HG03521 (cell line): ENCODE data around the gene ZNF778.

Experiments used
- ATAC-seq: cut with Tn5 transposase; IDR thresholded peaks from one replicate; pipeline ENCODE4 v1.9.1; 2021; ENCODE audit warnings: mild to moderate bottlenecking, moderate library complexity; ENCODE audit not compliant: unreplicated experiment

ZNF778 gene

DNA sequence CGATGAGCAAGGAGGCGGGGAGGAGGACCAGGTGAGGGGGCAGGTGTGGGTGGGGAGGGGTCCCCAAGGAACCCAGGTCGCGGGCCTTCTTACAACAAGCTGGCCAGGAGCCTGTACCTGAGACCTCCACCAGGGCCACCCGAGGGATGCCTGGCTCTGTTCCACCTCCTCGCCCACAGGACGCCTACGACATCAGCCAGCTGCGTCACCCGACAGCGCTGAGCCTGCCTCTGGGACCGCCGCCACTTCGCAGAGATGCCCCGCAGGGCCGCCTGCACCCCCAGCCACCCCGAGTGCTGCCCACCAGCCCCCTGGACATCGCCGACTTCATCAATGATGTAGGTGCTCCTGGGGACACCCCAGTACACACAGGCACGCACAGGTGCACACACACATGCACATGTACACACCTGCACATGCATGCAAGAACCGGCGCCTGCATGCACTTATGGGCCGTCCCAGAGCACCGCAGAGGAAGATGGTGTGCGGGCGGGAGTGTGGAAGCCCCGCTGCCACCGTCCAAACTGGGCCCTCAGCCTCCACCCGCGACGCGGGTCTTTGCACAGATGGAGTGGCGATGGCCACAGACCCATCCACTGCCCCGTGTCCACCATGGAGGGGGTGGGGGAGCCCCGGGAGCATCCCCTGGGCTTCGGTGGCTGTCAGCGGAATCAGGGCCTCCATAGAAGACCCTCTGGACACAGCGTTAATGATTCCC lies 23.8 kb upstream of the ZNF778 start:
- no peak for ATAC-seq

DNA sequence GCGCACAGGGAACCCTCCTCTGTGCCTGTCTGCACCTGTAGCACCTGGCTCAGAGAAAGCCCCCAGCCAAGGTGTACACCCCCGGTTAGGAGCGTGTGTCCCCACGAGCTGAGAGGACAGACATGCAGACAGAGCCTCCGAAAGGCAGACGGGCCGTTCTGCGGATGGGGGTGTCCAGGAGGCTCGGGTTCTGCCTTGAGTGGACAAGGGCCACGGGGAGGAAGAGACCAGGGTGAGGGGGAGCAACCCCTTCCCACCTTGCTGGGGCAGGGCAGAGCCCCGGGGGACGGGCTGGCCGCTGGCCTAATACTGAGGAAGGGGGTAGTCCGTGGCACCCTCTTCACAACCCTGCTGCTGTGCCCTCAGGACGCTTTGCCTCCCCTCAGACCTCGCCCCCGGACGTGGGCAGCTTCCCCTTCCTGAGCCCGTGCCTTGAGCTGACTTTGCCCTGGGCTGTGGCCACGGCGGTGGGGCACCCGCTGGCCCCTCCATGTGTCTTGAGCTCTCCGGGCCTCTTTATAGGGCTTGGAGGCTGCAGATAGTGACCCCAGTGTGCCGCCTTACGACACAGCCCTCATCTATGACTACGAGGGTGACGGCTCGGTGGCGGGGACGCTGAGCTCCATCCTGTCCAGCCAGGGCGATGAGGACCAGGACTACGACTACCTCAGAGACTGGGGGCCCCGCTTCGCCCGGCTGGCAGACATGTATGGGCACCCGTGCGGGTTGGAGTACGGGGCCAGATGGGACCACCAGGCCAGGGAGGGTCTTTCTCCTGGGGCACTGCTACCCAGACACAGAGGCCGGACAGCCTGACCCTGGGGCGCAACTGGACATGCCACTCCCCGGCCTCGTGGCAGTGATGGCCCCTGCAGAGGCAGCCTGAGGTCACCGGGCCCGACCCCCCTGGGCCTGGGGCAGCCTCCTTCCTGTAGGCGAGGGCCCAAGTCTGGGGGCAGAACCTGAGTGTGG lies 22.9 kb upstream of the ZNF778 start:
- ATAC-seq: no peak

DNA sequence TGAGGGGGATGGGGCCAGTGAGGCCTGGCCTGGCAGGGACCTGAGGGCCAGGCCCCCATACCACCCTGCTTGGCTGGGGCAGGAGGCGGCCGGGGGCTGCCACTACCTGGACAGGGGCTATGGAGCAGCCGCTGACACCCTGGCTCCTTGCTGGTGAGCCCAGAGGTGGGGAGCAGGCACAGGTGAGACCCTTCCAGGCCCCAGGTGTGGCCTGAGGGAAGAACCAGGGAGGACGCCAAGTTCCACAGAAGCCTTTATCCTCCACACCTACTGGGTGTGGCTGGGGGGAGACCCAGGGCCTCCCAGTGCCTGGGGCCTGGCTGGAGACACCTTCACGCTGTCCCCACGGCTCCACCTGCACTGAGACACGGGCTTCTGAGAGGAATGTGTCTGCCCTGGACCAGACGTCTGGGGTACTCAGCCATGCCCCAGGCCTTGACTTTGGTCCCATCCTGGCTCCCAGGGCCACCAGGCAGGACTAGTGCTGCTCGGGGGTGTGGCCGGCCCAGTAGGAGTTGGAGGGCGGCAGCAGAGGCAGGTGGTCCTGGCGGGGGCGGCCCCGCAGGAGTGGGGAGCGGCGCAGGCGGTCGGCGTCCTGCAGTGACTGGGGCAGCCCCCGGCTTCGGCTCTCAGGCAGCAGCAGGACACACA lies 21.9 kb upstream of the ZNF778 start:
- no peak for ATAC-seq

DNA sequence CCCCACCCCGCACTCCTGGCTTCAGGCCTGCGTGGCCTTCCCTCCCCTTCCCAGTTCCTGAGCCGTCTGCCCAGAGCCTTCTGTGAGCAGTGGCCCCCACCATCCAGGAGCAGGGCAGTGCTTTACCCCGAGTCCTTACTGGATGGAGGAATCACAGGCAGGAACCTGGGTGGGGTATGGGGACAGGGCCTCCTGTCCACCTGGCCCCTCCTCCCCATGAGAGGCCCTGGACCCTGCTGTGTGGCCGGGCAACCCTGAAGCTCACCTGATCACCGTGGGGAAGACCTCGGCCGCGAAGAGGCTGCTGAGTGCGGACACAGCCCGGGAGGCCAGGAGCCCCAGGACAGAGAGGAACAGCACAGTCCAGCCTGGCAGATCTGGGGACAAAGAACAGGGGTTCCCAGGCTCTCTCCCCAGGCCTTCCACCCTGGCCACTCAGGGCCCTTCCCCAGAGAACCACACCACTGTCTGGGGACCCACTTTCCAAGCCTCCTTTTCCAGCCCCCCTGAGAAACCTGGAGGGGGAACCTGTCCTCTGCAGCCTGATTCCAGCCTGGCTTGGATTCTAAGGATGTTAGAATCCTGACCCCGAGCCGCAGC lies 20.4 kb upstream of the ZNF778 start:
- no peak for ATAC-seq

DNA sequence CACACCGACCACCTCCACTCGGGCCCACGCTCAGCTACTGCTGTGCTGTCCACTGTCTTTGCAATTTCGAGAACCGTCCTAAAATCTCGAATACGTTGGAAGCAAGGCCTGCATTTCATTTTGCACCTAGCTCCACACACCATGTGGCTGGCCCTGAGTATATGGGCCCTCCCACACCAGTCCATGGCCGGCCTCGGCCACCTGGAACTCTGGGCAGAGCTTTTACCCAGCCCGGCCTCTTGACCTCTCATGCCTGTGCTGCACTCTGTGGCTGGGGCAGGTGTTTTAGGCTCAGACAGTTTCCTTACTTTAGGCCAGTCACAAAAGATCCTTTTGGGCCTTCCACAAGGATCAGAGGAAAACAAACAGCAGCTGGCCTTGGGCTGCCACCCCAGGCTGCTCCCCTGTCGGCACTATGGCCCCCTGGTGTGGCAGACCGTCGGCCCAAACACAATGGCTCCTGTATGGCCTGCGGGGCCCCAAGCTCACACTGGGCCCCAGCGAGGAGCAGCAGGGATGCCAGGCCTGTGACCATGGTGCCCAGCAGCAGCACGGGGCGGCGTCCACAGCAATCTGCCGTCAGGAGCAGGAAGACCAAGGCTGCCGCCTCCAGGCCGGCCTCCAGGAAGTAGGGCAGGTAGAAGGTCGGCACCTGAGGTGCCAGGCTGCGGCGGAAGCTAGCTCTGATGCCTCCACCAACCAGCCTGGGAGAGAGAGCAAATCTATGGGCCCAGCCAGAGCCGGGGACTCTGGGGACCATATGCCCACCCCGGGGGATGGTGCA lies 19.7 kb upstream of the ZNF778 start:
- ATAC-seq: no peak

DNA sequence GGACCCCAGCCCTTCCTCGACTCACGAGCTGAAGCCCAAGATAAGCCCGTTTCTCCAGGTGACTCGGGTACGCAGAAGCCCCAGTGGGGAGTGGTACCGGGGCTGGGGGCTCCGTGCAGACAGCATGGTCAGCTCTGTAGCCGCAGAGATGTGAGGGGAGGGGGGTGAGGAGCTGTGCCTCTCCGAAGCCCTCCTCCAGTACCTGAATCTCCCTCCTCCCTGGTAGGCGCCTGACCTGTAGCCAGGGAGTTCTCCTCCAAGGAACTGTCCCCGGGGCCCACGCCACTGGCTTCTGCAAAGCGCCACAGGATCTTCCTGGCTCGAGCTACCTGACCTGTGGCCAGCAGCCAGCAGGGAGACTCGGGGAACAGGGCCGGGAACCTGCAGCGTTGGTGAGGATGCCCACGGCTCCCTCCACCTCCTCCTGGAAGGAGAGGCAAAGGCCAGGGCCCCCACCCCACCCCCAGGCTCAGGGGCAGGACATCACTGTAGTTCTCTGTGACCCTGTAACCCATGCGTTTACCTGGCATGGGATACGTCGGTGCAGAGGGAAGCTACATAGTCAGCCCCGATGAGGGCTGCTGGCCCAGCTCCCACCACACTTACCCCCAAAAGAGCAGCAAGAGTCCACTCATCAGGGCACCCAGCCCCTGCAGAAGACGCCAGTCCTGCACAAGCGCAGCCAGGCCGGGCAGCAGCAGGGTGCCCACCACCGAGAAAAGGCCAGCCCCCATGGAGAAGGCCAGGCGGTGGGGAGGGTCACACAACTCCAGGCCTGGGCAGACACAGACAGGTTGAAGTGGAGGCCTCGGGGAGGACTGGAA lies 18.9 kb upstream of the ZNF778 start:
- no peak for ATAC-seq

DNA sequence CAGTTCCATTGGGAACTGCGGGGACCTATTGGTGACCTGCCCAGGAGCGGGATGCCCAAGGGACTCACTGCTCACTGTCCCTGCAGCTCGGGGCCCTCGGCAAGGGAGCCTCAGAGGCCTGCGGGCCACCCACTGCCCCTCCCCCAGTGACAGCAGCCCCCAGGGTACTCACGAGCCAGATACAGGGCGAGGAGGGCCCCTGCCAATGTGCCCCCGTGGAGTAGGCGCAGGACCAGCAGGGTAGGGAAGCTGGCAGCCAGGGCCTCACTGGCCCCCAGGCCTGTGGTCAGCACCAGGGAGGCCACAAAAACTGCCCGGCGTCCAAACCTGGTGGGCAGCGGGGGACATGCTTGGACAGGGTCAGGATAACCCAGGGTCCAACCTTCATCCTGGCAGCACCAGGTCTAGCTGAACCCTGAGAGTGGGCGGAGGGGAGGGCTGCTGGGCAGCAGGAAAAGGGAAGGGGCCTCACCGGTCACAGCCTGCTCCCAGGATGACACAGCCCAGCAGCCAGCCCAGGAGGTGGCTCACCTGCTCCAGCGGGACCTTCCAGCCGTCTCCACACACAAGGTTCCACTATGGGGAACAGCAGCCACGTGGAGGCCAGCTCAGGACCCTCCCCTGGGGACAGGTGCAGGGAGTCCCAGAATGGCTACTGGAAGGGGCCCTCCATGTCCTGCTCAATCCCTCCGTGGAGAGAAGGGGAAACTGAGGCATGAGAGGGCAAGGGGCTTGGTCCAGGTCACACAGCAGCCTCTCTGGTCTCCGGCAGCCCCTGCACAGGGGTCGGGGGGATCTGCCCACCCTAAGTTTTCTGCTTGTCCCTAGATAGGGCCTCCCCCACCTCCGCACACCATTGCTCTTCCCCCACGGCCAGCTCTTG lies 18.0 kb upstream of the ZNF778 start:
- no peak for ATAC-seq

DNA sequence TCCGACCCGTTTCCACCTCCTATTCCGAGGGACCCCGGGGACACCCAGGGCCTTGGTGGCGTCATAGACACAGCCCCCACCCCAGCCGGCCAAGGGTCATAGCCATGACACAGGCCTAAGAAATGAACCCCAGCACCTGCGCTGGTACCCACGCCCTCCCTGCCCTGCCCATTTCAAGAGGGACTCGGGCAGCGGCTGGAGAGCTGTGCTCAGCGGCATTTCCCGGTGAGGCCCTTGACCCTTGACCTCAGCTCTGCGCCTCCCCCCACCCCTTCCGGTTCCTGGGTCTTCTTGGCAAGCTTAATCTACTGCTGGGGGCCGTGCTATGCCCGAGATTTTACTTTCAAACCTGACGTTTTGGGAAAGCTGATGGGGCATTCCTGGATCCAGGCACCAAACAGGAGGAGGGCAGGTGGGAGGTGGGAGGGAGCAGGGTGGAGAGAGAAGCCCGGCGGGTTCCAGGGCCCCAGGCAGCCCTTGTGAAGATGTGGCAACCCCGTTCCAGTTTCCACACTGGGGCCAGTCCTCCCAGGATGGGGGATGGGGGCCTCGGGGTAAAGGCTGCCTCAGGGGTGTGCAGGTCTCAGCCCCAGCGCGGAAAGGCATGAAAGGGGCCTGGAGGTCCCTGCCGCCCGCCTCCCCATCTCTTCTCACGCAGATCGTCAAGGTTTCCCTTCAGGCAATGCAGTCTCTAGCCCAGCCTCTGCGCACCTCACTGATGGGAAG lies 17.2 kb upstream of the ZNF778 start, which contains the start of gene SLC22A31:
TSS of gene SLC22A31 (minus strand) at position 414 of the 726 bp plus-strand sequence. CDS start at position 378, 36 bp downstream.
- ATAC-seq: no peak

DNA sequence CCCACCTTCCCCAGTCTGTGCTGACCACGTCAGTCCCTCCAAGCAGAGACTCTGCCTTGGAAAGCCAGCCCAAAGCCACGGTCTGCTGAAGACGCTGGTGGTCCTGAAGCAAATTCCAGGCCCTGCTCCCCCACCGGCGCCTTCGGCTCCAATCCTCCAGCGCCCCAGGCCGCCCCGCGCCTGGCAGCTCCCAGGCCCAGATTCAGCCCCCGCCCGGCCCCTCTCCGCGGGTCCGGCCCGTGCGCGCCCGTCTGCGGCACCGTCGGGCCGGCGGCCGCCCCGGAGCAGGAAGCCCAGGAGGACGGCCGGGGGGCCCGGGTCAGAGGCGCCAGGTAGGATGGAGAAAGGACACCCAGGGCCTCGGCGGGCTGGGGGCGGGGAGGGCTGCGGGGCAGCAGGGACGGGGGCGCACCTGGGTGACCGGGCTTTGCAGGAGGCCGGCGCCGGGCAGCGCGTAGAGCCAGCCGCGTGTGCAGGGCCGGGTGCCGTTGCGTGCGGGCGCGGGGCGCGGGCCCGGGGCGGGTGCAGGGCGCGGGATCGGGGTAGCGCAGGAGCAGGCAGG lies 16.6 kb upstream of the ZNF778 start:
- ATAC-seq: no peak

DNA sequence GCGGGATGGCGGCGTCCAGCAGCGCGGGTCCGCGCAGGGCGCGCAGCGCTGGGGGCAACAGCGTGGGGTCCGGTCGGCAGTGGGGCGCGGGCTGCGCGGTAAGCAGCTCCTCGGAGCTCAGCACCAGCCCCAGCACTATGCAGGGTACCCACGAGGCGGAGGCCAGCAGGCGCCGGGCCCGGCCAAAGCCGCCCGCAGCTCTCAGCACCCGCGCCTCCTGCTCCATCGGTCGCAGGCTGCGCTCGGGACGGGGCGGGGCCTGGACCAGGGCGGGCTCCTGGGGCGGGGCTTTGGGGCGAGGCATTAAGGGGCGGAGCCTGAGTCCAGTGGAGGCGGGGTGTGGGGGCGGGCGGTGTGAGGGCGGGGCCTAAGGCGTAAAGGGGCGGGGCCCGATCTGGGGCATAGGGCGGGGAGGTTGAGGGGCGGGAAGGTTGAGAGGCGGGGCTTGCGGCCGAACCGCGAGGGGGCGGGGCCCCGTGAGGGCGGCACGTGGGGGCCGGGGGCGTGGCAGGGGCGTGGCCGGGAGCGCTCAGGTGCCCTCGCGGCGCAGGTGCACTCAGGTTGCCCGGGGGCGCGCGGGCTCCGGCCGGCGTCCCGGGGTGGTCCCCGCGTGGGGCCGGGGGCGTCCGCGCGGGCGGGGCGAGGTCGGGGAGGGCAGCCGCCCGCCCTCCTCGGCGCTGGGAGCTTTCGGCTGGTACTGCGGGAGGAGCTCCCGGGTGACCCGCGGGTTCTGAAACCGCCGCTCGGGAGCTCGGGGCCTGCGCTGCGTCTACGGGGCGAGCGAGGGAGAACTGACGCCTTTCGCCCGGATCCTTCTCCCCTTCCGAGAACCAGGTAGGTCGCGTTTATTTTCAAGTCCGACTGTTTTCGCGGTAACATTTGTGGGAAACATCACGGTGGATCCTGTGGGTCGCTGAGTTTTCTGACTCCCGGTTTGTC lies 15.8 kb upstream of the ZNF778 start:
- no peak for ATAC-seq

DNA sequence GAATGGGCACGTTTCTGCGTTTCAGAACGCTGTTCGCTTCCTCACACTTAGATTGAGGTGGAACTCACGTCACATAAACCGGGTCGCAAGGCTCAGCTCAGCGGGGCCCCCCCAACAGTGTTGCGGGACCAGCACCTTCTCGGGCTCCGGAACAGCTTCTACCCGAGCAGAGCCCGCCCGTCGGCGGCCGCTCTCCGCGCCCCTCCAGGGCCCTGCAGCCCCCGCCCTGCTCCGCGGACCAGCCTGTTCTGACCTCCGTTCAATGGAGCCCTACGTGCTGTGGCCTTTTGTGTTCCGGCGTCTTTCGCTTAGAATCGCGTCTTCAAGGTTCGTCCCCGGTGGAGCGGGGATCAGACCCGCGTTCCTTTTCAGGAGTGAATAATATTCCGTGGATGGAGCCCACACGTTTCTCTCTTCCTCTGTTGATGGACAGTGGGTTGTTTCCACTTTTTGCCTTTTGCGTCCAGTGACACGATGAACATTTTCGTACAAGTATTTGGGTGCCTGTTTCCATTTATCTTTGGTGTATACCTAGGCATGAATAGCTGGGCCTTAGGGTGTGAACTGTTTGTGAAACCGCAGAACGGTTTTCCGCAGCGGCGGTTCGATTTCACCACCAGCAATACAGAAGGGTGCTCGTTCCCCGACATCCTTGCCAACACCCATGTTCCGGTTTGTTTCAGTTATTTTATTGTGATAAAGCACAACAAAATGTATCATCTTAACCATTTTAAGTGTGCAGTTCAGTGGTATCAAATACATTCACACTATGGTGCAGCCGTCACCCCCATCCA lies 14.9 kb upstream of the ZNF778 start:
- ATAC-seq: no peak

DNA sequence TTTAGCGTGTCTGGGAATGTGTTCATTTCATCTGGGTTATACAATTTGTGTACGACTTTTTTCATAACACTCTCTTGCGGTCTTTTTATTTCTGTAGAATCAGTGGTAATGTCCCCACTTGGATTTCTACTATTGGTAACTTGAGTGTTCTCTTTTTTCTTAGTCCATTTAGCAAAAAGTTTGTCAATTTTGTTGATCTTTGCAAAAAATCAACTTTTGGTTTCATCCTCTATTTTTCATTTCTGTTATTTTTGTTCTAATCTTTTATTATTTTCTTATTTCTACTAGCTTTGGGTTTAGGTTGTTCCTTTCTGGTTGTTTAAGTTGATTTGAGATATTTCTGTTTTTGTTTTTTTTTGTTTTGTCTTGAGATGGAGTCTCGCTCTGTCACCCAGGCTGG lies 9.5 kb upstream of the ZNF778 start:
- ATAC-seq: no peak

DNA sequence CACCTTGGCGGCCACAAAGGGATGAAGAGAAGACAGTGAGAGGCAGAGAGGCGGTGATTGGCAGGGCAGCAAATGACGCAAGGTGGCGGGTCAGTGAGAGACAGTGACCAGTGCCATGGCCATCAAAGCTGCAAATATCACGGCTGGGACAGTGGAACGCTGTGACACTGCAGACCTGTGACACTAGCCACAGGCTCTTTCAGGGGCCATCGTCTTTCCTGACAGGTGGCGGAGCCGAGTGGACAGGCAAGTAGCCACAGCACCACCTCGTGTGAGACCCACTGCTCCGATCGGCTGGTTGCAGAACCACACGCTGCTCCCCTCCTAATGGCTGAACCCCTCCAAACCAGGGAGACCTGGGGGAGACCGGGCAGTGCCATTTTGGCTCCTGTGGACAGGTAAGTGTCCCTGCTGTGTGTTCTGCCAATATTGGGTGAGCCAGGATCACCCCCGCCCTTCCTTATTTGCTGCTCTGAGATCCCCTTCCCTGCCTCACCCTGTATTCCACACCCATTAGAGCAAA lies 7.9 kb upstream of the ZNF778 start:
- no peak for ATAC-seq

DNA sequence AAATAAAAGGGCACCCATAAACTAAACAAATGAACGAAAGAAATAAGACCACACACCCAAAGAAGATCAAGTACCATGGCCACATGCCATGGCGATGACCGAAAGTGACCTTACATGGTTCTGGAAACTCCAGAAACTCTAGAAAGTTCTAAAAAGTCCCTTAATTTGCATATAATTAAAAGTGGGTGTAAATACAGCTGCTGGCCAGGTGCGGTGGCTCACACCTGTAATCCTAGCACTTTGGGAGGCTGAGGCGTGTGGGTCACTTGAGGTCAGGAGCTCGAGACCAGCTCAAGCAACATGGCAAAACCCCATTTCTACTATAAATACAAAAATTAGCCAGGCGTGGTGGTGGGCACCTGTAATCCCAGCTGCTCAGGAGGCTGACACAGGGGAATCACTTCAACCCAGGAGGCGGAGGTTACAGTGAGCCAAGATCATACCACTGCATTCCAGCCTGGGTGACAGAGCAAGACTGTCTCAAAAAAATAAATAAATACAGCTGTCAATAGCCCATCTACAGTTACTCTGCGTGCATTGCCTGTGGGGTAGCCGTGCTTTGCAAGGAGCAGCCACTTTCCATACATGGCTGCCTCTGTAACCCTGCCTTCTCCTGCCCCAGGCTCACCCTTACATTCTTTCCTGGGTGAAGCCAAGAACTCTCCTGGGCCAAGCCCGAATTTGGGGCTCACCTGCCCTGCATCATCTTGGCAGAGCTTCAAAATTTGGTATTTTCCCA lies 7.2 kb upstream of the ZNF778 start:
- no peak for ATAC-seq
